ENCODE measurements around the gene AATK.

DNA sequence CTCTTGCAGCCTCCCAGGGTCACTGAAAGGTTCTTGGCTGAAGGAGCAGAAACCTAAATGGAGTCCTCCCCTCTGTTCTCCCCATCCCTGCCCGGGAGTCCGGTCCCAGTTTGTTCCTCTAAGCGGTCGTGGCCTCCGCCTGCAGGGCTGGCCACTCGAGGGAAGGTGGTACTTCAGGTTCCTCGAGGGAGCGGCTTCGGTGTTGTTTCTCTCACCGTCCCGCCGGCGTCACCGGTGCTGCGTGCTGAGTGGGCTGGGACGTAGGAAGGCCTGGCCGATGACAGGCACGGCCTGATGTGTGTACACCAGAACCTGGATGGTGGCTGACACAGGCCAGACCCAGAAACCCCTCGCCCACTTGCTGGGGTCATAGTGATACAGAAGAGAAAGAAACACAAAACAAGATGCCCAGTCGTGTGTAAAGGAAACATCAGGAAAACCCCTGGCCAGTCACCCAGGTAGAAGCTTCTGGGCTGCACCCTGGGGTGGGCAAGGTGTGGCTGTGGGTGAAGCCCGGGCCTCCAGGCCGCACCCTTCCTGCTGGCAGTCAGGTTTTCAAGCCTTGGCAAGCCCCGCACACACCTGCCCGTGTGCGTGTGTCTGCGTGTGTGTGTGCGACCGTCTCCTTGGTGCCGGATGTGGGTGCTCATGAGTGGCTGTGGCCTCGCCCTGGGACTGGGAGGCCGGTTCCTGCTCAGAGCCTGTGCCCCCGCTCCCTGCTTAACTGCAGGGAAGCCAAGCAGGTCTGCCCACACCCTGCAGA lies 79.1 kb downstream of the AATK start:
- TF ChIP-seq, protein P1, sequence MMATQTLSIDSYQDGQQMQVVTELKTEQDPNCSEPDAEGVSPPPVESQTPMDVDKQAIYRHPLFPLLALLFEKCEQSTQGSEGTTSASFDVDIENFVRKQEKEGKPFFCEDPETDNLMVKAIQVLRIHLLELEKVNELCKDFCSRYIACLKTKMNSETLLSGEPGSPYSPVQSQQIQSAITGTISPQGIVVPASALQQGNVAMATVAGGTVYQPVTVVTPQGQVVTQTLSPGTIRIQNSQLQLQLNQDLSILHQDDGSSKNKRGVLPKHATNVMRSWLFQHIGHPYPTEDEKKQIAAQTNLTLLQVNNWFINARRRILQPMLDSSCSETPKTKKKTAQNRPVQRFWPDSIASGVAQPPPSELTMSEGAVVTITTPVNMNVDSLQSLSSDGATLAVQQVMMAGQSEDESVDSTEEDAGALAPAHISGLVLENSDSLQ (IDR thresholded peaks at IDR 0.05), result no peak
- TF ChIP-seq SP1 (IDR thresholded peaks at IDR 0.05), result no peak
- TF ChIP-seq FOXA1 (IDR thresholded peaks at IDR 0.05), result no peak
- TF ChIP-seq TARDBP (IDR thresholded peaks at IDR 0.05), result no peak
- TF ChIP-seq ELF4 (IDR thresholded peaks at IDR 0.05), result no peak
- no peak for TF ChIP-seq SUZ12 (IDR thresholded peaks at IDR 0.05)
- no peak for TF ChIP-seq HDGF (IDR thresholded peaks at IDR 0.05; ENCODE audit: borderline replicate concordance)
- no peak for TF ChIP-seq ARNT (IDR thresholded peaks at IDR 0.05)
- no peak for TF ChIP-seq FOXM1 (IDR thresholded peaks at IDR 0.05; ENCODE audit: borderline replicate concordance)
- no peak for TF ChIP-seq BHLHE40 (IDR thresholded peaks at IDR 0.05; ENCODE audit: borderline replicate concordance)
- TF ChIP-seq CTBP1 (IDR thresholded peaks at IDR 0.05; ENCODE audit: borderline replicate concordance), result no peak
- no peak for TF ChIP-seq ZNF384 (IDR thresholded peaks at IDR 0.05)

Measured in HEK293T (cell line).